Testis (tissue), 2 donors: Measurements from ENCODE around the gene THADA.

Source experiments
- POLR2A ChIP-seq: fragments of 450-650 bp; IDR thresholded peaks from one replicate; pipeline ENCODE4 v1.6.1; 2017; ENCODE audit warnings: antibody characterized with exemption, mild to moderate bottlenecking, moderate library complexity
- TF ChIP-seq, protein P1 (sequence below), 3 experiments: fragments of 450-650 bp in 2 of 3; fragments of 200-600 bp in 1 of 3; sonication (generic) in 1 of 3; IDR thresholded peaks; one replicate each; pipeline ENCODE4 v1.5.1; 2016 to 2019; ENCODE audit warnings: antibody characterized with exemption in 3 of 3, mild to moderate bottlenecking in 2 of 3, moderate library complexity in 1 of 3

- TF ChIP-seq, protein P1, sequence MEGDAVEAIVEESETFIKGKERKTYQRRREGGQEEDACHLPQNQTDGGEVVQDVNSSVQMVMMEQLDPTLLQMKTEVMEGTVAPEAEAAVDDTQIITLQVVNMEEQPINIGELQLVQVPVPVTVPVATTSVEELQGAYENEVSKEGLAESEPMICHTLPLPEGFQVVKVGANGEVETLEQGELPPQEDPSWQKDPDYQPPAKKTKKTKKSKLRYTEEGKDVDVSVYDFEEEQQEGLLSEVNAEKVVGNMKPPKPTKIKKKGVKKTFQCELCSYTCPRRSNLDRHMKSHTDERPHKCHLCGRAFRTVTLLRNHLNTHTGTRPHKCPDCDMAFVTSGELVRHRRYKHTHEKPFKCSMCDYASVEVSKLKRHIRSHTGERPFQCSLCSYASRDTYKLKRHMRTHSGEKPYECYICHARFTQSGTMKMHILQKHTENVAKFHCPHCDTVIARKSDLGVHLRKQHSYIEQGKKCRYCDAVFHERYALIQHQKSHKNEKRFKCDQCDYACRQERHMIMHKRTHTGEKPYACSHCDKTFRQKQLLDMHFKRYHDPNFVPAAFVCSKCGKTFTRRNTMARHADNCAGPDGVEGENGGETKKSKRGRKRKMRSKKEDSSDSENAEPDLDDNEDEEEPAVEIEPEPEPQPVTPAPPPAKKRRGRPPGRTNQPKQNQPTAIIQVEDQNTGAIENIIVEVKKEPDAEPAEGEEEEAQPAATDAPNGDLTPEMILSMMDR (IDR thresholded peaks at IDR 0.05), result no peak
- TF ChIP-seq POLR2A, result no peak
Measured at GRCh38 chr2:43460174-43460546, 135.7 kb downstream of the THADA start.
